ENCODE data around the gene KATNAL1. TPM values are rescaled to one million over a fixed set of nuclear protein-coding genes. Genes with fewer than 3 reads are reported as not detected.

Gene KATNAL1
- total RNA-seq, 1 donor from 2014 or later = 42.0 TPM

- peak overlapping the region; percentile 58 for H3K4me2 ChIP-seq (ENCODE audit: low read length)
These were observed 32.5 kb upstream of the KATNAL1 start for GRCh38 chr13:30339738-30340330.

GRCh38 chr13:30338952-30339351, 31.6 kb upstream of the KATNAL1 start:
- H3K36me3 Mint-ChIP-seq (ENCODE audit: low read depth, unreplicated experiment) = no peaks in the 10 kb centered on the region
- no peaks in the 10 kb centered on the region for H3K9me3 Mint-ChIP-seq (ENCODE audit: unreplicated experiment)
- no peaks in the 10 kb centered on the region for H4K20me1 ChIP-seq (ENCODE audit: insufficient read depth, low read length)
- no peak overlapping the region for H2AFZ ChIP-seq (ENCODE audit: low read depth, low read length)
- H3K4me1 Mint-ChIP-seq (ENCODE audit: low read depth, unreplicated experiment) = peaks cover 46% of the 10 kb centered on the region
- H3K4me1 ChIP-seq (ENCODE audit: insufficient read depth, low read length) = peaks cover 39% of the 10 kb centered on the region
- H3K4me2 ChIP-seq (ENCODE audit: low read length) = peak overlapping the region; percentile 28
- H3K9me3 ChIP-seq (ENCODE audit: insufficient read depth, low read depth, low read length) = no peaks in the 10 kb centered on the region
- H3K9ac ChIP-seq (ENCODE audit: low read length) = no peak overlapping the region
- H3K27ac ChIP-seq (ENCODE audit: low read depth, low read length) = no peak overlapping the region
- no peaks in the 10 kb centered on the region for H3K27me3 Mint-ChIP-seq (ENCODE audit: low read depth, unreplicated experiment)
- no peak overlapping the region for H3K4me3 Mint-ChIP-seq (ENCODE audit: unreplicated experiment)
- FAIRE-seq (no peak), DNase-seq (ENCODE audit: low read depth) (no peak)
- H3K27me3 ChIP-seq (ENCODE audit: insufficient read depth, low read length) = no peaks in the 10 kb centered on the region
- no peaks in the 10 kb centered on the region for H3K36me3 ChIP-seq (ENCODE audit: insufficient read depth, low read length)
- no peaks in the 10 kb centered on the region for H3K79me2 ChIP-seq (ENCODE audit: insufficient read depth, low read length)
- H3K27ac Mint-ChIP-seq (ENCODE audit: unreplicated experiment) = peak overlapping the region; percentile 36
- H3K4me3 ChIP-seq (ENCODE audit: insufficient read depth, low read depth, low read length) = no peak overlapping the region
- TF ChIP-seq EZH2 (IDR thresholded peaks at IDR 0.05; ENCODE audit: insufficient read depth, low read length) (no peak), CTCF (IDR thresholded peaks at IDR 0.05; ENCODE audit: insufficient read depth, low read depth, low read length) (no peak)

More at GRCh38 chr13:30339738-30340330, 32.5 kb upstream of the KATNAL1 start:
- Mint-ChIP-seq H3K4me1 (ENCODE audit: low read depth, unreplicated experiment) (peaks cover 46% of the 10 kb centered on the region), H3K4me3 (ENCODE audit: unreplicated experiment) (no peak overlapping the region), H3K9me3 (ENCODE audit: unreplicated experiment) (no peaks in the 10 kb centered on the region), H3K27me3 (ENCODE audit: low read depth, unreplicated experiment) (no peaks in the 10 kb centered on the region), H3K36me3 (ENCODE audit: low read depth, unreplicated experiment) (no peaks in the 10 kb centered on the region), H3K27ac (ENCODE audit: unreplicated experiment) (peak overlapping the region; percentile 75)
- Histone ChIP-seq H3K9me3 (ENCODE audit: insufficient read depth, low read depth, low read length) (no peaks in the 10 kb centered on the region), H3K36me3 (ENCODE audit: insufficient read depth, low read length) (no peaks in the 10 kb centered on the region), H2AFZ (ENCODE audit: low read depth, low read length) (no peak overlapping the region), H3K9ac (ENCODE audit: low read length) (no peak overlapping the region), H3K79me2 (ENCODE audit: insufficient read depth, low read length) (no peaks in the 10 kb centered on the region), H4K20me1 (ENCODE audit: insufficient read depth, low read length) (no peaks in the 10 kb centered on the region), H3K4me3 (ENCODE audit: insufficient read depth, low read depth, low read length) (no peak overlapping the region), H3K4me1 (ENCODE audit: insufficient read depth, low read length) (peaks cover 39% of the 10 kb centered on the region), H3K27me3 (ENCODE audit: insufficient read depth, low read length) (no peaks in the 10 kb centered on the region), H3K27ac (ENCODE audit: low read depth, low read length) (no peak overlapping the region)
- peak; percentile 14 for DNase-seq (ENCODE audit: low read depth)
- TF ChIP-seq CTCF (IDR thresholded peaks at IDR 0.05; ENCODE audit: insufficient read depth, low read depth, low read length) = no peak
- no peak for TF ChIP-seq EZH2 (IDR thresholded peaks at IDR 0.05; ENCODE audit: insufficient read depth, low read length)
- FAIRE-seq = no peak

- no peaks in the 10 kb centered on the region for H3K27me3 ChIP-seq (ENCODE audit: insufficient read depth, low read length)
- H3K36me3 Mint-ChIP-seq (ENCODE audit: low read depth, unreplicated experiment) = no peaks in the 10 kb centered on the region
- no peak overlapping the region for H2AFZ ChIP-seq (ENCODE audit: low read depth, low read length)
- H3K4me3 ChIP-seq (ENCODE audit: insufficient read depth, low read depth, low read length) = no peak overlapping the region
- H3K36me3 ChIP-seq (ENCODE audit: insufficient read depth, low read length) = no peaks in the 10 kb centered on the region
- H3K4me1 Mint-ChIP-seq (ENCODE audit: low read depth, unreplicated experiment) = peaks cover 46% of the 10 kb centered on the region
- H3K9me3 ChIP-seq (ENCODE audit: insufficient read depth, low read depth, low read length) = no peaks in the 10 kb centered on the region
- TF ChIP-seq CTCF (IDR thresholded peaks at IDR 0.05; ENCODE audit: insufficient read depth, low read depth, low read length) (no peak), EZH2 (IDR thresholded peaks at IDR 0.05; ENCODE audit: insufficient read depth, low read length) (no peak)
- no peaks in the 10 kb centered on the region for H4K20me1 ChIP-seq (ENCODE audit: insufficient read depth, low read length)
- no peak overlapping the region for H3K9ac ChIP-seq (ENCODE audit: low read length)
- no peaks in the 10 kb centered on the region for H3K79me2 ChIP-seq (ENCODE audit: insufficient read depth, low read length)
- H3K27ac ChIP-seq (ENCODE audit: low read depth, low read length) = no peak overlapping the region
- FAIRE-seq (no peak), DNase-seq (ENCODE audit: low read depth) (peak; percentile 68)
- H3K27me3 Mint-ChIP-seq (ENCODE audit: low read depth, unreplicated experiment) = no peaks in the 10 kb centered on the region
- peak overlapping the region; percentile 28 for H3K4me2 ChIP-seq (ENCODE audit: low read length)
- no peaks in the 10 kb centered on the region for H3K9me3 Mint-ChIP-seq (ENCODE audit: unreplicated experiment)
- H3K27ac Mint-ChIP-seq (ENCODE audit: unreplicated experiment) = no peak overlapping the region
- H3K4me1 ChIP-seq (ENCODE audit: insufficient read depth, low read length) = peaks cover 39% of the 10 kb centered on the region
- no peak overlapping the region for H3K4me3 Mint-ChIP-seq (ENCODE audit: unreplicated experiment)
These were observed 31.0 kb upstream of the KATNAL1 start for GRCh38 chr13:30338331-30338851.
